Activated CD8-positive, alpha-beta memory T cell treated with anti-CD3 and anti-CD28 coated beads, Interleukin-2, amount 10 ng/mL, durations not matched to agents 7 days and 5 days (primary cell): Measurements from ENCODE around the gene TRIM45. TPM values are rescaled to one million over a fixed set of nuclear protein-coding genes. Genes with fewer than 3 reads are reported as not detected.

ENCODE experiments used
- microRNA-seq: library from miRNA; unstranded; fragments of <30 nt; microRNA quantifications from one replicate; pipeline ENCODE4 v1.2.0, GENCODE V29; 2022
- total RNA-seq, 2 experiments: library from RNA; stranded (reverse); gene quantifications; one replicate each; pipeline ENCODE4 v1.2.3, GENCODE V29; 2021

Gene TRIM45
- total RNA-seq, 2 experiments from 2014 or later = 0.26 to 0.75 TPM

Small RNA genes lying within 50 kb of the gene (microRNA-seq; reads per million reads assigned to microRNA genes)
- gene MIR942 = 412 reads per million, percentile 79 among the genes with 10 or more reads in this experiment

Other genes with a start within 250 kb of the TRIM45 start
- 1 to 10 TPM in 1 of 2 experiments, under 1 TPM in 1; 0.38 to 4.6 TPM for gene PTGFRN, start 211.8 kb downstream of the TRIM45 start, total RNA-seq
- 1 to 10 TPM in 1 of 2 experiments, not detected in 1; 1.4 TPM for gene CD101, start 120.0 kb downstream of the TRIM45 start, total RNA-seq
- 100 to 1,000 TPM; 156 to 157 TPM for gene TTF2, start 61.4 kb downstream of the TRIM45 start, total RNA-seq
- gene VTCN1, start 89.2 kb upstream of the TRIM45 start, total RNA-seq = not detected
- 10 to 100 TPM; 28.8 to 30.2 TPM for gene MAN1A2, start 245.7 kb upstream of the TRIM45 start, total RNA-seq